HG03064 (cell line): ENCODE data around the gene CBR3.

Source experiments
- ATAC-seq: cut with Tn5 transposase; IDR thresholded peaks from one replicate; pipeline ENCODE4 v1.9.1; 2021; ENCODE audit warnings: low read depth; ENCODE audit not compliant: unreplicated experiment

CBR3 gene

DNA sequence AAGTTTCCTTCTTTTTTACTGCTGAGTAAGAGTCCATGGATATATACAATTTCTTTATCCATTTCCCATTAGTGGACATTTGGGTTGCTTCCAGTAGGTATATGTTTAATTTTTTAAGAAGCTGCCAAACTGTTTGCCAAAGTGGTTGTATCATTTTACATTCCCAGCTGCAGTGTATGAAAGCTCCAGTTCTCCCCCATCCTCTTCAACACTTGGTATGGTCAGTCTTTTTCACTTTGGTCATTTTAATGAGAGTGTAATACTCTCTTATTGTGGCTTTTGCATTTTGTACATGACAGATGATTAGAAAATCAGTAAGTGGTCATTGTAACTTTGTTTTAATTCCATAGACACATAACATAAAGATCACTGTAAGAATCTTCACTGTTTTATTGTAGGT lies 44.3 kb downstream of the CBR3 start:
- no peak for ATAC-seq

DNA sequence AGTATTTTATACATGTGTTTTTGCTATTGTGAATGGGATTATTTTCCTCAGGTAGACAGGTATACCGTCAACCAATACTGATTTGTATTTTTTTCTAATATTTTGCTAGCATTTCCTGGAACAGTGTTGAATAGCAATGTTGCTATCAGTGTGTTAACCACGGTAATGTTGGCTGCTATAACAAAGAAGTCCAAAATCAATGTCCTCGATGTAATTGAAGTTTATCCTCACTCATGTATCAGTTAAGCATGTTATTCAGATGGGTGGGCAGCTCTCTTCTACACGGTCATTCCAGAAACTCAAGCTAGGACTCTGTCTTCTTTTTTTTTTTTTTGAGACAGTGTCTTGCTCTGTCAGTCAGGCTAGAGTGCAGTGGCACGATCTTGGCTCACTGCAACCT lies 46.1 kb downstream of the CBR3 start:
- ATAC-seq: no peak

DNA sequence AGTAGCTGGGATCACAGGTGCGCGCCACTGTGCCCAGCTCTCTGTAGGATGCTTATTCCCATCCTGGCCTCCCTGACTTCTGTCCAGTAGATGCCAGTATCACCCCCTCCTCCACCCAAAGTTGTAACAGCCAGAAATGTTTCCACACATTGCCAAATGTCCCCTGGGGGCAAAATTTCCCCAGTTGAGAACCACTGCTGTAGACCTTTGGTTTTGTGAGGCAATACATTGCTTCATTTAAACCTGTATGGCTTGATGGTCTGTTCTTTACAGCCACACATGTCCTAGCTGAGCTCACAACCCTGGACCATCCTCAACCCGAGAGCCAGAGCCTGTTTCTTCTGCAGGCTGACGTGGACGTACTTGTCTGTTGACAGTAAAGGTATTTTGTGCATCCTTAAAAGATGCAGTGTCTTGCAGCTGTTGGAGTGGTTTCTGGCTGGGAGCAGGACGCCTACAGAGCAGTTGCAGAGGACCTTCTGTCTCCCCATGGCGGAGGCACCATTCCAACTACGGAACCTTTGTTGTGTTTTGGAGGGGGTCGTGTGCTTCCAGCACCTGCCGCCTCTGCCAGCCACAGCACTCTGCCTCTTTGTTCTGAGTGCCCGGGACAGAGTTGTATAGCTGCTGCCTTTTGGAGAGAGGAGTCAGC lies 48.4 kb downstream of the CBR3 start:
- no peak for ATAC-seq

DNA sequence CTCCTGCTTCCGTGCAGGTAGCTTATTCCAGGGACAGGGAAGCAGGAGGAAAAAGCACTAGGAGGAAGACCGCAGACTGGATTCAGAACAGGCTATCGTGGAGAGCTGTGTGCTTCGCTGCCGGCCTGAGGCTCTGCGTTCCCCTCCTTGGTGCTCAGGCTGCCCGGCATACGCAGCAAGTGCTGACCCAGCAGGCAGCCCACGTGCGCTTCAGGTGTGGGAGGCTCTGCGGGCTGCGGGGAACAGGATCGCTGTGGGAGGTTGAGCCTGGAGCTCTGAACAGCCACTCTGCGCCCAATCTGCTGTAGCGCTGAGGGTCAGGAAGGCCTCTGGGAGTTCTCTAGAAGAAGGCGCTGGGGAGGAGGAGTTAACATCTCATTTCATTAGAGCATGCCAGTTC lies 49.7 kb downstream of the CBR3 start:
- no peak for ATAC-seq

DNA sequence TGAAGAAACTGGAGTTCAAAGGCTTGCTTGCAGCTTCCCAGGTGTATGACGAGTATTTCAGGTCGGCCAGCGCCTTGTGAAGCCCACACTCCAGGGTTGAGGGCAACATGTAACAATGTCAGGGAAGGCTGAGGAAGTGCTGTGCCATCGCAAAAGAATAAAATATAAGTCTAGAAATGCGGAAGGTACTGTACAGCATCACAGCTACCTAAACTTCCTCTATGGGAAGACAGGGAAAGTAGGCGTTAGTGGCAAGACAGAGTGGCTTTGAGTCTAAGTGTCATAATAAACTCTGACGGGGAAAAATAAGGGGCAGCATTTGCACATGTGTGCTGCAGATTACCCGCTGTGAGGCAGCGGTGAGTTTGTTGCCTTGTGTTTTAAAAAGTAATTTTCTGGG lies 50.6 kb downstream of the CBR3 start:
- ATAC-seq: no peak

- ATAC-seq: no peak
Measured at GRCh38 chr21:36186081-36186480, 51.2 kb downstream of the CBR3 start.

DNA sequence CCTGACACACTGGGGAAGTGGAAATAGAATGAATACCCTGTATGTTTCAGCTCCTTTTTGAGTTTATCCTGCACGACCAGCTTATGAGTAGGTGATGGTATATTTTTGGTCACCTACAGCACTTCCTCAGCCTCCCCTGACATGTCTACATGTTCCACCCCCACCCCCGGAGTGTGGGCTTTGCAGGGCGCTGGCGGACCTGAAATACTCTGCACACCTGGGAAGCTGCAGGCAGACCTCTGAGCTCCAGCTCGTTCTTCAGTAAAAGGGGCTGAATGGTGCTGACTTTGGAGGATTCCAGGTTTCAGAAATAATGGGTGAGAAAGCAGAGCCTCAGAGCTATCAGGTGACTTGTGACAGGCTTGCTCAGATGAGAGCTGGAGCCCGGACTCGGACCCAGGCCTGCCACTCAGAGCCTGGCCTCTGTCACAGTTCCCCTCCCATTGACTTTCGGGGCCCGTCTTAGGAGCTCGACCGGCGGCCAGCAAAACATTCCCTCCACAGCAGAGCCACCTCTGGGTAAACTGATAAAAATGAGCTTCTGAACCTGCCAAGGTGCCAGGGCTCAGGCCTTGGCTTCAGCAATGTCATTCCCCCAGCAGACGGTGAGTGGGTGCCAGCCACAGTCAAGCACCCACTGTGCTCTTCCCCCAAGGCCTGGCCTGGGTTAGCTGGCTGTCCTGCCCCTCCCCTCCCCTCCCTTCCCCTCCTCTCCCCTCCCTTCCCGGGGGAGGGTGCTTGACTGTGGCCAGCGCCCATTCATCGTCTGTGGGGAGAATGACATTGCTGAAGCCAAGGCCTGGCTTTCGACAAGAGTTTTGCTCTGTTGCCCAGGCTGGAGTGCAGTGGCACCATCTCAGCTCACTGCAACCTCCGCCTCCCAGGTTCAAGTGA lies 51.9 kb downstream of the CBR3 start:
- ATAC-seq: no peak

DNA sequence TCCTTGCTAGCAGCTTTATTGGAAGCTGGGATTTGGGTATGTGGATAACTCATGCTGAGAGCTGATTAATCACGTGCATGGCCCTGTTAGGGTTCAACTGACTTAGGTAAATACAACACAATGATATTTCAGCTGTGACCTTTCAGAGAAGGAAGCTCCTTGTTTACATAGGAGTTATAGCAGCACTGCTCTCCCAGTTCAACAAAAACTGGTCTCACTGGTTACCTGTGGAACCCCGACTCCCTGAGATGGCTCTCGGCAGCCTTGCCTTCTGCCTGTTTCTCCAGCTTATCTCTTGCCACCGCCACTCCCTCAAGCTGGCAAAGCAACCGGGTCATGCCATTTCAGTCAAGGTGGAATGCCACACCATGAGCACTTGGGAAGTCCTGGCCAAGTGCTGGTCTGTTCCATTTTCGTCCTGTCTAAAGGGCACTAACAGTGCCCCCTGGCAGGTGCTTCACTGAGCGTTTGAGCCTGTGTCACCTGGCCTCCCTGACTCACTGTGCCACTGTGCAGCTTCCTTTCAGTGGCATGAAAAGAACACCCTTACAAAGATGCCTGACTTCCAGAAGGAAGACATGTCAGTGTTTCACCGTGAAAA lies 53.3 kb downstream of the CBR3 start:
- no peak for ATAC-seq

- ATAC-seq: no peak
Measured at GRCh38 chr21:36188937-36189336, 54.1 kb downstream of the CBR3 start.

DNA sequence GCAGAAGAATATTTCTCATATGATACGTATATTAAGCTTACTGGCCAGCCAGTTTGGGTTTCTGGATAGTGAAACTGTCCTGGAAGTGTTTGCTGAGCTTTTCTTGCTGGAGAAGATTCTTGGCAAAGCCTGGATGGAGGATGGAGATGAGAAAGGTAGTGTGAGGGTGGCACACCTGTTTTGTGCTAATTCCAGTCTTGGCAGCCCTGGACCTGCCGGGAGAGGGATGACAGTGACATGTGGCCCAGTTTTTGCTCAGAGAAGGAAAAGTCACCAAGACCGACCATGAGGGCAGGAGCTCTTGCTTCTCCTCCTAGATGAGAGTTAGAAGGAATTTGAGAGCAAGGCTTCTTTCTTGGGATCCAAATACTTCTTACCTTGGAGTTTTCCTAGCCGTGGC lies 55.9 kb downstream of the CBR3 start:
- ATAC-seq: no peak

DNA sequence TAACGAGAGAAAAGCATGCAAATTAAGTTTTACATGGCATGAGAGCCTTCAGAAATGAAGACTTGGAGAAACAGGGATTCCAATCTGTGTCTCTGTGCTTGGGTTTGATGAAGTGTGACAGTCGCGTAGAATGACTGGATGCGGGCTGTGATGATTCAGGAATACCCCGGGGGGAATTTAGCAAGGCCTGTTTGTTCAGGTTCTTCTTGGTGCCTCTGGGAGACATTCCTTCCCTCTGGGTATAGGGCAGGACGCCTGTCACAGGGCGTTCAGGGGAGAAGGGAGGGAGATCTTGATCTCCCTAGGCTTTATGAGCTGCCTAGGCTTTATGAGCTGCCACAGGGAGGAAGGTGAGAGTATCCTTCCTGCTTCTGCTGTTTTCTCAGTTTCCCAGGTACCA lies 58.3 kb downstream of the CBR3 start:
- ATAC-seq: no peak

GRCh38 chr21:36194024-36194423 lies 59.1 kb downstream of the CBR3 start:
- ATAC-seq: no peak

DNA sequence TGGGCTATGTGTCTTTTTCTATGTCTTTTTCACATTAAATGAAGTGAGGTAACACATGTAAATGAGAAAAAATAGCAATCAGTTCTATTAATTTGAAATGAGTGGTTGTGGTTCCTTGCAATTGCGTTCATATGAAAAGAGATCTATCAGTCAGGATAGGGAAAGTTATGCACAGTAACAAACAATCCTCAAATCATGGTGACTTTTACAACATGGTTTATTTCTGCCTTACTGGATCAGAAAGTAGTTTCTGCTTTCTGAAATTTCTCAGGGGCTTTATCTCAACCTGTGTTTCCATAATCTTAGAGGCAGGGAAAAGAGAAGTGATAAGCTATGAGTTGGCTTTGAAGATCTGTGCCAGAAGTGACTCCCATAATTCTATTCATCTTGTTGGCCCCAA lies 60.7 kb downstream of the CBR3 start:
- ATAC-seq: no peak
